Uterus (tissue), 2 donors: ENCODE measurements around the gene ANKLE2.

Experiments
- CTCF ChIP-seq, 4 experiments: fragments of 200-600 bp in 2 of 4; fragments of 450-650 bp in 2 of 4; sonication (generic) in 2 of 4; IDR thresholded peaks; one replicate each; pipeline ENCODE4 v1.5.1; 2016 to 2019; ENCODE audit warnings: antibody characterized with exemption in 4 of 4, mild to moderate bottlenecking in 2 of 4, moderate library complexity in 1 of 4
- POLR2A ChIP-seq, 2 donors: fragments of 450-650 bp; IDR thresholded peaks; one replicate each; pipeline ENCODE4 v1.6.1; 2016; ENCODE audit warnings: antibody characterized with exemption in 2 of 2, mild to moderate bottlenecking in 1 of 2, moderate library complexity in 1 of 2

GRCh38 chr12:132764231-132764630, 2.6 kb upstream of the ANKLE2 start:
- TF ChIP-seq CTCF (IDR thresholded peaks at IDR 0.05) (no peak), POLR2A (IDR thresholded peaks at IDR 0.05) (no peak)
